ENCODE data around the gene PISD.

DNA sequence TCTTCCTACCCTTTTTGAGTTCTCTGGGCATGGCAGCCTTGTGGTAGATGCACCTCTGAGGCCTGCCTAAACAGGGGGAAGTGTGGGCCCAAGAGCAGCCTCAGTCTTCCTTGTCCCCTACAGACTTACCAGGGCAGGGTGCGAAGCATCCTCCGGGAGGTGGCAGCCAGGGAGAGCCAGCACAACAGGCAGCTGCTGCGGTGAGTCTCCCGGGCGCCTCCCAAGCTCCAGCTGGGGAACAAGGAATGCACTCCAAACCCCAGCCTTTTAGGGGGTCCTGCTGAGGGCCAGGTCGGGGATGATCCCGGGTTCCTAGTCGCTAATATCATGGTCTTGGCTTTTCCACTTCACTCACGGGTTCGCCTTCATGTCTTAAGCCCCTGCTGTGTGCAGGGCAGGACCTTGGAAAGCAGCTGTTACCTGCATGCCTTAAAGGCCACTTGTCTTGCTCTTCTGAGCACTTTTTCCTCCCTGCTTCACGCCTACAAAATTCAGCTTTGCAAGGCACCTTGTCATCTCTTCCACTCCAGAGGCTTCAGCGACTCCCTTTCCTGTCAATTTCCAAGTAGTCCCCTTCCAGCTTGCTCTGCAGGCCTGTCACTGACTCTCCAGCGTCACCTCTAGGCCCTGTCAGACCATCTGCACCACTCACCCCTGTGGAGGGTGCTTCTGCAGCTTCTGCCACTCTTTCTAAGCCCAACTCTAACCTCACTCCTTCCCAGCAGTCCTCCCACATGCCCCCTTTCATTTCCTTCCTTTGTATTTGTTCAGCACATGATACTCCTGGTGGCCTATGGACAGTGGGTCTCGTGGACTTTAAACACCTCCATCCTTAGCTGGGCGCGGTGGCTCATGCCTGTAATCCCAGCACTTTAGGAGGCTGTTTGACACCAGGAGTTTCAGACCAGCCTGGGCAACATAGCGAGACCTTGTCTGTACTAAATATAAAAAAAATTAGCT is 57.0 kb downstream of the PISD start:
- TF ChIP-seq, protein P1, sequence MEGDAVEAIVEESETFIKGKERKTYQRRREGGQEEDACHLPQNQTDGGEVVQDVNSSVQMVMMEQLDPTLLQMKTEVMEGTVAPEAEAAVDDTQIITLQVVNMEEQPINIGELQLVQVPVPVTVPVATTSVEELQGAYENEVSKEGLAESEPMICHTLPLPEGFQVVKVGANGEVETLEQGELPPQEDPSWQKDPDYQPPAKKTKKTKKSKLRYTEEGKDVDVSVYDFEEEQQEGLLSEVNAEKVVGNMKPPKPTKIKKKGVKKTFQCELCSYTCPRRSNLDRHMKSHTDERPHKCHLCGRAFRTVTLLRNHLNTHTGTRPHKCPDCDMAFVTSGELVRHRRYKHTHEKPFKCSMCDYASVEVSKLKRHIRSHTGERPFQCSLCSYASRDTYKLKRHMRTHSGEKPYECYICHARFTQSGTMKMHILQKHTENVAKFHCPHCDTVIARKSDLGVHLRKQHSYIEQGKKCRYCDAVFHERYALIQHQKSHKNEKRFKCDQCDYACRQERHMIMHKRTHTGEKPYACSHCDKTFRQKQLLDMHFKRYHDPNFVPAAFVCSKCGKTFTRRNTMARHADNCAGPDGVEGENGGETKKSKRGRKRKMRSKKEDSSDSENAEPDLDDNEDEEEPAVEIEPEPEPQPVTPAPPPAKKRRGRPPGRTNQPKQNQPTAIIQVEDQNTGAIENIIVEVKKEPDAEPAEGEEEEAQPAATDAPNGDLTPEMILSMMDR (IDR thresholded peaks at IDR 0.05; ENCODE audit: low read depth, low read length) = no peak
- no peak for TF ChIP-seq EZH2phosphoT487 (IDR thresholded peaks at IDR 0.05; ENCODE audit: low read depth)
